Measurements from ENCODE around the gene BIRC5.

GRCh38 chr17:78214016-78214705 lies at the start of gene BIRC5:
- no peak for TF ChIP-seq POLR2A (IDR thresholded peaks at IDR 0.05; ENCODE audit: low read depth, low read length)
- TF ChIP-seq TAF1 (IDR thresholded peaks at IDR 0.05; ENCODE audit: low read depth, low read length), result no peak
- no peak for TF ChIP-seq POLR2AphosphoS5 (IDR thresholded peaks at IDR 0.05; ENCODE audit: low read depth, low read length)
- TF ChIP-seq SPI1 (IDR thresholded peaks at IDR 0.05; ENCODE audit: low read depth, low read length), result no peak
- TF ChIP-seq POU2F2 (IDR thresholded peaks at IDR 0.05; ENCODE audit: low read depth, low read length), result 0 out of 2 replicates have a peak, but pooled peaks have one; percentile 36
- no peak for TF ChIP-seq PAX5 (IDR thresholded peaks at IDR 0.05; ENCODE audit: insufficient read depth, low read length, severe bottlenecking)
